ENCODE results near the gene TLX2.

TLX2 gene

DNA sequence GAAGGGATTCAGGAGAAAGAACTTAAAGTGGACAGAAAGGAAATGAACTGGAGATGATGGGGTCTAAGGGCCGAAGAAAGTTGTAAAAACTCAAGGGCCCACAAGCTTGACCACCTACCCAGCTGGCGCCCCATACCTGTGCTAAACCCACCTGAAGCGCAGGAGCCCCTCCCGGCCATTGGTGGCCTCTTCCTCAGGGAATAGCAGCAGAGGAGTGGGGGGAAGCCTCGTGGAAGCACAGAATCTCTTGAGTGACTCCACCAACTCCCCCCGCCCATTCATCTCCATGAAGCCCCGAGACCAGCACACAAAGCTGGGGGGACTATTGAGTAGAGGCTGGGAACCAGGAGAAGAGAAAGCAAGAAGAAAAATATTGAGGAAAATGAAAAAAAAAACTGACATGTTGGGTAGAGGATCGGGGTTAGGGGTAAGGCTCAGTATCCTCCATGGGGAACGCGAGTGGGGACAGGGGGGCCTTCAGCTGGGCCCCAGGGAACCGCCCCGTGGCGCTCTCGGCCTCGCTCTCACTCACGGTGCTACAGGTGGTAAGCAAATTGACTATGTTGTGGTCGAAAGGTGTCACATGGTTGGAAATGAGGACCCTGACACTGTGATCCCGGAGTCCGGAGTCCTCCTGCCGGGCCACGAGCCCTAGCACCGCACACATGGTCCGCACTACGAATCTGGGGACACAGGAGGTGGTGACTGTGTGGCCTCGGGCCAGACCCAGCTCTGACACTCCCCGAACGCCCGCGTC lies 14.5 kb downstream of the TLX2 start:
- Histone ChIP-seq H3K79me2 (ENCODE audit: insufficient read depth, low read length) (peaks cover 38% of the 10 kb centered on the region), H3K36me3 (ENCODE audit: insufficient read depth, low read length) (peaks cover 68% of the 10 kb centered on the region), H2AFZ (ENCODE audit: low read depth, low read length) (peak overlapping the region; percentile 79), H3K9me3 (ENCODE audit: insufficient read depth, low read length, severe bottlenecking) (no peaks in the 10 kb centered on the region), H3K4me1 (ENCODE audit: insufficient read depth, low read length) (peaks cover 38% of the 10 kb centered on the region), H4K20me1 (ENCODE audit: insufficient read depth, low read length) (peaks cover 15% of the 10 kb centered on the region; the same call in 1 of the 2 replicates), H3K4me3 (ENCODE audit: low read depth in 1 of 2, low read length in 2 of 2) (peak overlapping the region; percentile 36 to 67), H3K27me3 (ENCODE audit: insufficient read depth, low read length, poor library complexity) (no peaks in the 10 kb centered on the region), H3K9ac (ENCODE audit: low read depth, low read length) (peak overlapping the region; percentile 75), H3K4me2 (ENCODE audit: insufficient read depth, low read length) (peak overlapping the region; percentile 87), H3K27ac (ENCODE audit: low read length) (peak overlapping the region; percentile 91)
- ATAC-seq (ENCODE audit: insufficient read depth, low read depth) (peak; percentile 7), DNase-seq (no peak)
- TF ChIP-seq EZH2 (IDR thresholded peaks at IDR 0.05; ENCODE audit: borderline replicate concordance, low read depth, low read length, severe bottlenecking), result no peak
- TF ChIP-seq, protein P1, sequence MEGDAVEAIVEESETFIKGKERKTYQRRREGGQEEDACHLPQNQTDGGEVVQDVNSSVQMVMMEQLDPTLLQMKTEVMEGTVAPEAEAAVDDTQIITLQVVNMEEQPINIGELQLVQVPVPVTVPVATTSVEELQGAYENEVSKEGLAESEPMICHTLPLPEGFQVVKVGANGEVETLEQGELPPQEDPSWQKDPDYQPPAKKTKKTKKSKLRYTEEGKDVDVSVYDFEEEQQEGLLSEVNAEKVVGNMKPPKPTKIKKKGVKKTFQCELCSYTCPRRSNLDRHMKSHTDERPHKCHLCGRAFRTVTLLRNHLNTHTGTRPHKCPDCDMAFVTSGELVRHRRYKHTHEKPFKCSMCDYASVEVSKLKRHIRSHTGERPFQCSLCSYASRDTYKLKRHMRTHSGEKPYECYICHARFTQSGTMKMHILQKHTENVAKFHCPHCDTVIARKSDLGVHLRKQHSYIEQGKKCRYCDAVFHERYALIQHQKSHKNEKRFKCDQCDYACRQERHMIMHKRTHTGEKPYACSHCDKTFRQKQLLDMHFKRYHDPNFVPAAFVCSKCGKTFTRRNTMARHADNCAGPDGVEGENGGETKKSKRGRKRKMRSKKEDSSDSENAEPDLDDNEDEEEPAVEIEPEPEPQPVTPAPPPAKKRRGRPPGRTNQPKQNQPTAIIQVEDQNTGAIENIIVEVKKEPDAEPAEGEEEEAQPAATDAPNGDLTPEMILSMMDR (IDR thresholded peaks at IDR 0.05; ENCODE audit: borderline replicate concordance, extremely low read depth, low read length, poor library complexity, severe bottlenecking), result peak; percentile 13

DNA sequence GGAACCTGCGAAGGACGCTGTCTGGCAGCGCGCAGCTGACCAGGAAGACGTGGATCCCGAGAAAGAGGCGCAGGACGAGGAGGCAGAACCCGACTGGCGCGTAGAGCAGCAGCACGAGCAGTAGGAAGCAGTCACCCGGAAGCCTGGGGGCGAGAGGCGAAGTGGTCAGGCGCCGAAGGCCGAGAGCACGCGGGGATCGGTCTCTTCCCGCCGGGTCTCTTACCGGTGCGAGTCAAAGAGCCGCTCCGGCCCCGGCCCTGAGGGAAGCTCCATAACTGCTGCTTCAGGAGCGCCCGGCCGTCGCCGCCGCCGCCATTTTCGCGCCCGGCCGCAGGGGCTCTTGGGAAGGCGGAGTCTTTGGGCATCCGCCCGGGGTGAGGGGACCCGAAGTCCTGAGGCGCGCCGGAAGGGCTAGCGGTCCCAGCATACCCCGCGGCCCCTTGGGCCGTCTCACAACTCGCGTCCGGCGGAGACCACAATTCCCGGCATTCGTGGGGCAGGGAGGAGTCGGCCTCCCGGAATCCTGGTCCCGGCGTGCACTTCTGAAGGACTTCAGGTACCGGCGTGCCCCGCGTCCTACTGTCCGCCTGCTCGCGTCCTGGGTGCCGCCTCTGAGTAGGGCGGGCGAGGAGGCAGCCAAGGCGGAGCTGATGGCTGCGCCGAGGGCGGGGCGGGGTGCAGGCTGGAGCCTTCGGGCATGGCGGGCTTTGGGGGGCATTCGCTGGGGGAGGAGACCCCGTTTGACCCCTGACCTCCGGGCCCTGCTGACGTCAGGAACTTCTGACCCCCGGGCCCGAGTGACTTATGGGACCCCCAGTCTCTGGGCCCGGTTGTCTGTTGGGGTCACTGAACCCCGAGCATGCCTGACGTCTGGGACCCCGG lies 15.3 kb downstream of the TLX2 start, which contains the start of the genes AUP1 and HTRA2:
Gene AUP1, minus strand, starts transcription at position 350 of the 882 bp plus-strand sequence. Its CDS starts 77 bp downstream, at position 273.
Gene HTRA2, plus strand, starts transcription at position 577 of the 882 bp plus-strand sequence. Its CDS starts 74 bp downstream, at position 651.
- Histone ChIP-seq H3K79me2 (ENCODE audit: insufficient read depth, low read length) (peaks cover 38% of the 10 kb centered on the region), H4K20me1 (ENCODE audit: insufficient read depth, low read length) (peaks cover 15% of the 10 kb centered on the region; the same call in 1 of the 2 replicates), H3K9me3 (ENCODE audit: insufficient read depth, low read length, severe bottlenecking) (no peaks in the 10 kb centered on the region), H3K36me3 (ENCODE audit: insufficient read depth, low read length) (peaks cover 68% of the 10 kb centered on the region), H3K4me2 (ENCODE audit: insufficient read depth, low read length) (peak within 1 kb of the TSS; percentile 87), H3K27ac (ENCODE audit: low read length) (peak within 1 kb of the TSS; percentile 91), H3K4me3 (ENCODE audit: low read depth in 1 of 2, low read length in 2 of 2) (peak within 1 kb of the TSS; percentile 36 to 67), H3K4me1 (ENCODE audit: insufficient read depth, low read length) (peaks cover 38% of the 10 kb centered on the region), H3K9ac (ENCODE audit: low read depth, low read length) (peak within 1 kb of the TSS; percentile 75), H3K27me3 (ENCODE audit: insufficient read depth, low read length, poor library complexity) (no peaks in the 10 kb centered on the region), H2AFZ (ENCODE audit: low read depth, low read length) (peak within 1 kb of the TSS; percentile 79)
- TF ChIP-seq EZH2 (IDR thresholded peaks at IDR 0.05; ENCODE audit: borderline replicate concordance, low read depth, low read length, severe bottlenecking), result no peak
- TF ChIP-seq, protein P1 (IDR thresholded peaks at IDR 0.05; ENCODE audit: borderline replicate concordance, extremely low read depth, low read length, poor library complexity, severe bottlenecking), result peak; percentile 1
- DNase-seq, result peak; percentile 94
- peak; percentile 90 for ATAC-seq (ENCODE audit: insufficient read depth, low read depth)

DNA sequence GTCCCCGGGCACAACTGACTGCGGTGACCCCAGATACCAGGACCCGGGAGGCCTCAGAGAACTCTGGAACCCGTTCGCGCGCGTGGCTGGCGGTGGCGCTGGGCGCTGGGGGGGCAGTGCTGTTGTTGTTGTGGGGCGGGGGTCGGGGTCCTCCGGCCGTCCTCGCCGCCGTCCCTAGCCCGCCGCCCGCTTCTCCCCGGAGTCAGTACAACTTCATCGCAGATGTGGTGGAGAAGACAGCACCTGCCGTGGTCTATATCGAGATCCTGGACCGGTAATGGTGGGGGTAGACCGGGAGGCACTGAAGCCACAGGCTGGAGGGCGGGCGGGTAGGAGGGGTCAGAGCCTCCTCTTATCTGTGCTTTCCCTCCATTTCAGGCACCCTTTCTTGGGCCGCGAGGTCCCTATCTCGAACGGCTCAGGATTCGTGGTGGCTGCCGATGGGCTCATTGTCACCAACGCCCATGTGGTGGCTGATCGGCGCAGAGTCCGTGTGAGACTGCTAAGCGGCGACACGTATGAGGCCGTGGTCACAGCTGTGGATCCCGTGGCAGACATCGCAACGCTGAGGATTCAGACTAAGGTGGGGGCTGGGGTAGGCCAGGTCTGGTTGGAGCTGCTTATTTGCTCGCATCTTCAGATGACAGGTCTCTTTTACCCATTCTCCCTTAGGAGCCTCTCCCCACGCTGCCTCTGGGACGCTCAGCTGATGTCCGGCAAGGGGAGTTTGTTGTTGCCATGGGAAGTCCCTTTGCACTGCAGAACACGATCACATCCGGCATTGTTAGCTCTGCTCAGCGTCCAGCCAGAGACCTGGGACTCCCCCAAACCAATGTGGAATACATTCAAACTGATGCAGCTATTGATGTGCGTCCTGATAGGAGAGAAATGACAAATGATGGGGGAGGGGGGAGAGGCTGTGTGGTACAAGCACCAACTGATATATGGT lies 16.3 kb downstream of the TLX2 start:
- peak; percentile 58 for DNase-seq
- H3K4me2 ChIP-seq (ENCODE audit: insufficient read depth, low read length), result peak overlapping the region; percentile 87
- no peaks in the 10 kb centered on the region for H3K27me3 ChIP-seq (ENCODE audit: insufficient read depth, low read length, poor library complexity)
- peak; percentile 22 for ATAC-seq (ENCODE audit: insufficient read depth, low read depth)
- H3K9ac ChIP-seq (ENCODE audit: low read depth, low read length), result peak overlapping the region; percentile 75
- peaks cover 38% of the 10 kb centered on the region for H3K79me2 ChIP-seq (ENCODE audit: insufficient read depth, low read length)
- peak overlapping the region; percentile 36 to 67 for H3K4me3 ChIP-seq (ENCODE audit: low read depth in 1 of 2, low read length in 2 of 2)
- H4K20me1 ChIP-seq (ENCODE audit: insufficient read depth, low read length), result peaks cover 15% of the 10 kb centered on the region; the same call in 1 of the 2 replicates
- no peaks in the 10 kb centered on the region for H3K9me3 ChIP-seq (ENCODE audit: insufficient read depth, low read length, severe bottlenecking)
- no peak for TF ChIP-seq EZH2 (IDR thresholded peaks at IDR 0.05; ENCODE audit: borderline replicate concordance, low read depth, low read length, severe bottlenecking)
- TF ChIP-seq, protein P1 (IDR thresholded peaks at IDR 0.05; ENCODE audit: borderline replicate concordance, extremely low read depth, low read length, poor library complexity, severe bottlenecking), result no peak
- H3K36me3 ChIP-seq (ENCODE audit: insufficient read depth, low read length), result peaks cover 68% of the 10 kb centered on the region
- peaks cover 38% of the 10 kb centered on the region for H3K4me1 ChIP-seq (ENCODE audit: insufficient read depth, low read length)
- peak overlapping the region; percentile 79 for H2AFZ ChIP-seq (ENCODE audit: low read depth, low read length)
- H3K27ac ChIP-seq (ENCODE audit: low read length), result peak overlapping the region; percentile 91
